Left ventricle myocardium inferior (tissue), 1 donor: ENCODE measurements around the gene TRDMT1. TPM values are rescaled to one million over a fixed set of nuclear protein-coding genes. Genes with fewer than 3 reads are reported as not detected.

Experiments
- DNase-seq: peaks from one replicate; pipeline ENCODE4 v3.0.0-alpha.2; 2020
- H3K27ac ChIP-seq: fragments of 200-600 bp; replicated peaks from 2 replicates; pipeline ENCODE4 v1.8.0; 2021
- H3K27me3 ChIP-seq: fragments of 200-600 bp; 2 replicates; pipeline ENCODE4 v1.8.0; 2021; ENCODE audit warnings: low read depth
- H3K36me3 ChIP-seq: fragments of 200-600 bp; 2 replicates; pipeline ENCODE4 v1.8.0; 2021
- H3K4me1 ChIP-seq: fragments of 200-600 bp; 2 replicates; pipeline ENCODE4 v1.8.0; 2021
- H3K4me3 ChIP-seq: fragments of 200-600 bp; 2 replicates; pipeline ENCODE4 v1.8.0; 2021; ENCODE audit warnings: mild to moderate bottlenecking, moderate library complexity
- H3K9me3 ChIP-seq: fragments of 200-600 bp; replicated peaks from 2 replicates; pipeline ENCODE4 v1.8.0; 2021
- intact Hi-C: fragments of 100-400 bp; cut with micrococcal nuclease; formaldehyde crosslinking; loops from one replicate; pipeline ENCODE4 v1.11.0; 2022
- total RNA-seq: library from RNA; stranded (reverse); fragmentation: NEBNext Ultra II Directional; extraction: Animal tissue kit (Norgen Biotek cat#: 25700); gene quantifications from one replicate; pipeline ENCODE4 v1.2.1, GENCODE V29; 2021
- TF ChIP-seq, protein P1 (sequence below): fragments of 200-600 bp; IDR thresholded peaks from 2 replicates; pipeline ENCODE4 v1.8.0; 2021; ENCODE audit warnings: antibody characterized with exemption, mild to moderate bottlenecking, borderline replicate concordance
- donor health status: DM: no; HTN: yes; CAD: no; lungs with severe emphysema.

Gene TRDMT1
- total RNA-seq, 1 donor from 2014 or later = 4.0 TPM

DNA sequence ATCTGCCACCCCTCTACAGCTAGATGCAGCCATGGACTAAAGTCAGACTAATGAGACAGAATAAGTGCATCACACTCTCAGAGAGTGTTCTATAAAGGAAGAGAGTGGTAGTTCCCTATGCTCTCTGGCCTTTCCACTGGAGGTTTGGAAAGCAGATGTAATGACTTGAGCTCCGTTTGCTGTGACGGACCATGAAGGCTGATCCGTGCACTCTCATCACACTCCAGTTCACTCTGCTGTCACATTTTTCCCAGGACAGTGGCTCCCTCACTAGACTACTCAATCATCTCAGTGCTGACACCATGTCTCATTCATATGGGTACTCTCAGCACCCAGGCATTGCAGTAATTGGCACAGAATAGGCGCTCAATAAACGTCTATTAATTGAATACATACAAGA lies 20.4 kb downstream of the TRDMT1 start:
- peaks cover 2% of the 10 kb centered on the region for H3K4me1 ChIP-seq
- no peaks in the 10 kb centered on the region for H3K9me3 ChIP-seq
- H3K27me3 ChIP-seq = no peaks in the 10 kb centered on the region
- intact Hi-C loops = no loop called here
- no peak overlapping the region for H3K4me3 ChIP-seq
- H3K27ac ChIP-seq = no peak overlapping the region
- no peak for DNase-seq
- TF ChIP-seq, protein P1, sequence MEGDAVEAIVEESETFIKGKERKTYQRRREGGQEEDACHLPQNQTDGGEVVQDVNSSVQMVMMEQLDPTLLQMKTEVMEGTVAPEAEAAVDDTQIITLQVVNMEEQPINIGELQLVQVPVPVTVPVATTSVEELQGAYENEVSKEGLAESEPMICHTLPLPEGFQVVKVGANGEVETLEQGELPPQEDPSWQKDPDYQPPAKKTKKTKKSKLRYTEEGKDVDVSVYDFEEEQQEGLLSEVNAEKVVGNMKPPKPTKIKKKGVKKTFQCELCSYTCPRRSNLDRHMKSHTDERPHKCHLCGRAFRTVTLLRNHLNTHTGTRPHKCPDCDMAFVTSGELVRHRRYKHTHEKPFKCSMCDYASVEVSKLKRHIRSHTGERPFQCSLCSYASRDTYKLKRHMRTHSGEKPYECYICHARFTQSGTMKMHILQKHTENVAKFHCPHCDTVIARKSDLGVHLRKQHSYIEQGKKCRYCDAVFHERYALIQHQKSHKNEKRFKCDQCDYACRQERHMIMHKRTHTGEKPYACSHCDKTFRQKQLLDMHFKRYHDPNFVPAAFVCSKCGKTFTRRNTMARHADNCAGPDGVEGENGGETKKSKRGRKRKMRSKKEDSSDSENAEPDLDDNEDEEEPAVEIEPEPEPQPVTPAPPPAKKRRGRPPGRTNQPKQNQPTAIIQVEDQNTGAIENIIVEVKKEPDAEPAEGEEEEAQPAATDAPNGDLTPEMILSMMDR = no peak
- no peaks in the 10 kb centered on the region for H3K36me3 ChIP-seq

DNA sequence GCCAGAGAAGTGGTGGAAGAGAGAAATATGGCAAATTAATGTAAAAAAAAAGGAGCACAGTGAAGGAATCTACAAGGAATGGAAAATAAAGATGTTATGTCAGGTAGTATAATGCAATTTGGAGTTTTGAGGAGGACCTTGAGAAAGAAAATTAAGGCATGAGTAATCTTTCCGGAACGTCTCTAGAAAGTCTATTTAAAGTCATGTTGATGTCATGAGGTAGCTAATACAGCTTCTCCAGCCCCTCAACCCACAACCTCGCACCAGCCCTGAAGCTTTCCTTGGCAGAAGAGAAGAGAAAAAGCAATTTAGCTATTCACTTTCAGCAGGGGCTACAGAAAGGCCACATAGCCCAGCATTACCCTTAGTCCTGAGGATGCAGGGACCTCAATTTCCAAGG lies 22.5 kb downstream of the TRDMT1 start:
- H3K36me3 ChIP-seq = no peaks in the 10 kb centered on the region
- DNase-seq = no peak
- intact Hi-C loops = no loop called here
- TF ChIP-seq, protein P1 = no peak
- no peak overlapping the region for H3K4me3 ChIP-seq
- no peaks in the 10 kb centered on the region for H3K9me3 ChIP-seq
- no peak overlapping the region for H3K27ac ChIP-seq
- H3K4me1 ChIP-seq = peaks cover 20% of the 10 kb centered on the region
- no peaks in the 10 kb centered on the region for H3K27me3 ChIP-seq

DNA sequence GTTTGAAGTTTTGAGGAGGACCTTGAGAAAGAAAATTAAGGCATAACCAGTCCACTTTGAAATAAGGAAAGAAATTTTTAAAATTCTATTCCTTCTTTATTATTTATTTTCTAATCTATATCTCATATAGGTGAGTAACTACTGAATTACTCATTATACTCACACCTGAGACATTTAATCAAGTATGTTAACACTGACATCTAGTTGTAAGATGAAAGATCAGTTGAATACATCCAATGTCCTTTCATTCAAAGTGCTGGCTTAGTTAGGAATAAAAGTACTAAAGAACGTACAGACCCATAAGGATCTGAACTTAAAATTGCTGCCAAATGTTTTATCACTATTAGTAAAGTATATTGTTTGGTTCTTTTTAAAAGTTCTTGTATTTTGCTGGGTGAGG lies 23.5 kb downstream of the TRDMT1 start:
- H3K36me3 ChIP-seq = no peaks in the 10 kb centered on the region
- H3K27ac ChIP-seq = no peak overlapping the region
- H3K4me3 ChIP-seq = no peak overlapping the region
- peaks cover 20% of the 10 kb centered on the region for H3K4me1 ChIP-seq
- intact Hi-C loops = no loop called here
- no peak for DNase-seq
- H3K27me3 ChIP-seq = no peaks in the 10 kb centered on the region
- TF ChIP-seq, protein P1 = no peak
- H3K9me3 ChIP-seq = no peaks in the 10 kb centered on the region

DNA sequence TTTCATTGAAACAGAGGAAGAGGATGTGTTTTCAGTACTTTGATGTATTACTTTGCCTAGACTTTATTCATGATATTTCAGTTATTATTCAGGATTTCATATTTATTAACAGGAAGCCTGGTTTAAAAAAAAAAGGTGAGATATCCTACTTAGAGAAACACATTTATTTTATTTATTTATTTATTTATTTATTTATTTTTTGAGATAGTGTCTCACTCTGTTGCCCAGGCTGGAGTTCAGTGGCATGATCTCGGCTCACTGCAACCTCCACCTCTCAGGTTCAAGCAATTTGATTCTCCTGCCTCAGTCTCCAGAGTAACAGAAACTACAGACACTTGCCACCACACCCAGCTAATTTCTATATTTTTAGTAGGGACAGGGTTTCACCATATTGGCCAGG lies 24.5 kb downstream of the TRDMT1 start:
- TF ChIP-seq, protein P1 = no peak
- no peak overlapping the region for H3K4me3 ChIP-seq
- intact Hi-C loops = no loop called here
- DNase-seq = no peak
- no peaks in the 10 kb centered on the region for H3K9me3 ChIP-seq
- peaks cover 20% of the 10 kb centered on the region for H3K4me1 ChIP-seq
- H3K36me3 ChIP-seq = no peaks in the 10 kb centered on the region
- no peaks in the 10 kb centered on the region for H3K27me3 ChIP-seq
- H3K27ac ChIP-seq = no peak overlapping the region

DNA sequence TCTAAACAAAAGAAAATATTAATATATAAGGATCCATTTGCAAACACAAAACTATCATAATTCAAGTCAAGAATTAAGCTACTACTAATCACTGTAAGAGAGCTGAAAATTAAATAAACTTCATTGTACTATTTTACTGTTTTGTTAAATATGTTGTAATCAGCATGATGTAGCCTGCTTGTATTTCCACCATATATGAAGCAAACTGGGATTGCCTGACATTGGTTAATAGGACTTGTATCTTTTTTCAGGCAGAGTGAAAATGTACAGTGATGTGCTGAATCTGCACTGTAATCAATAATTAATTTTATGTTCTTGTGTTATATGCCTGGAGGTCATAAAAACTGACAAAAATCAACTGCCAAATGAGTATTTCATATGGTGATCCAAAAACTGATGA lies 25.4 kb downstream of the TRDMT1 start:
- Histone ChIP-seq H3K36me3 (no peaks in the 10 kb centered on the region), H3K27me3 (no peaks in the 10 kb centered on the region), H3K4me3 (no peak overlapping the region), H3K4me1 (peaks cover 20% of the 10 kb centered on the region), H3K9me3 (no peaks in the 10 kb centered on the region), H3K27ac (no peak overlapping the region)
- TF ChIP-seq, protein P1 = no peak
- no peak for DNase-seq
- intact Hi-C loops = no loop called here

DNA sequence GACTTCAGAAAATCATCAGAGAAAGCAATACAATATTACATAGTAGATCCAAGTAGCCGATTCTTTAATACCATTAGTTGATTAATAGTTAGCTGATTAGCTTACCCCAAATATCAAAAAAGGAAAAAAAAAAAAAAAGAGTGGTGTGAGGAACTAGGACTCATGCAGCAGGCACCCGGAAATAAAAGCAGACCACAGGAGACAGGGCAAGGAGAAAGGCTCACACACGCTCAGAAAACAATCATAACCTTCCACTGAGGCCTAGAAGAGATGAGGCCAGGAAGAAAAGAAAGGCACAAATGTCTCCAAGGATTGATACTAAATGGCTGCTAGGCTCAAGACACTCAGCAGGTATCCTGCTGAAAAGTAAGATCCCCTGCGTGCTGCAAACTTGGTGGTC lies 25.9 kb downstream of the TRDMT1 start:
- intact Hi-C loops = no loop called here
- H3K4me3 ChIP-seq = peak overlapping the region; percentile 45
- H3K9me3 ChIP-seq = no peaks in the 10 kb centered on the region
- H3K36me3 ChIP-seq = no peaks in the 10 kb centered on the region
- no peaks in the 10 kb centered on the region for H3K27me3 ChIP-seq
- peaks cover 20% of the 10 kb centered on the region for H3K4me1 ChIP-seq
- no peak for DNase-seq
- H3K27ac ChIP-seq = peak overlapping the region; percentile 27
- TF ChIP-seq, protein P1 = no peak
